Psoas muscle (tissue), 8 donors: ENCODE measurements around the gene PALLD. TPM values are rescaled to one million over a fixed set of nuclear protein-coding genes. Genes with fewer than 3 reads are reported as not detected.

Experiments used
- ATAC-seq, 4 donors: fragments of 200-7000 bp; cut with Tn5 transposase; one replicate each; pipeline ENCODE4 v1.9.1; 2020; ENCODE audit warnings: moderate library complexity in 3 of 4, mild to moderate bottlenecking in 2 of 4
- DNase-seq, 2 donors: peaks; one replicate each; pipeline ENCODE4 v3.0.0-alpha.2; 2020
- H3K27ac ChIP-seq: fragments of 200-600 bp; one replicate; pipeline ENCODE4 v1.8.0; 2022
- H3K27me3 ChIP-seq, 3 donors: fragments of 200-600 bp in 1 of 3; one replicate each; pipeline versions ENCODE4 v1.6.1 to v1.8.0; 2013 to 2022; ENCODE audit warnings: low read length in 2 of 3, mild to moderate bottlenecking in 2 of 3, moderate library complexity in 1 of 3; ENCODE audit not compliant: insufficient read depth in 3 of 3
- H3K36me3 ChIP-seq, 2 donors: fragments of 200-600 bp in 1 of 2; one replicate each; pipeline versions ENCODE4 v1.6.1 to v1.8.0; 2013 to 2022; ENCODE audit warnings: low read depth in 1 of 2, mild to moderate bottlenecking in 1 of 2, moderate library complexity in 1 of 2; ENCODE audit not compliant: insufficient read depth in 1 of 2
- H3K4me1 ChIP-seq: fragments of 200-600 bp; one replicate; pipeline ENCODE4 v1.8.0; 2022
- H3K4me3 ChIP-seq: fragments of 200-600 bp; one replicate; pipeline ENCODE4 v1.8.0; 2022; ENCODE audit warnings: mild to moderate bottlenecking
- H3K9me3 ChIP-seq: fragments of 200-600 bp; one replicate; pipeline ENCODE4 v1.8.0; 2022
- CTCF ChIP-seq: fragments of 200-600 bp; IDR thresholded peaks from one replicate; pipeline ENCODE4 v1.8.0; 2022; ENCODE audit warnings: antibody characterized with exemption
- WGBS, 3 donors: extraction: QIAGEN DNeasy Blood & Tissue Kit; methylation state at CpG; one replicate each; pipeline versions ENCODE4 v1.1.6 to v1.1.7; 2013; 5-methylcytosine and 5-hydroxymethylcytosine counted together
- intact Hi-C, 2 donors: fragments of 100-400 bp; cut with DNase I; formaldehyde crosslinking; loops; one replicate each; pipeline versions ENCODE4 v1.11.0 to v1.14.2; 2022
- polyA plus RNA-seq, 3 donors: library from polyadenylated mRNA; stranded (reverse); fragments of 200-250 nt; gene quantifications; one replicate each; pipeline ENCODE4 v1.2.3, GENCODE V29; 2013
- total RNA-seq, 4 donors: library from RNA; stranded (reverse); fragmentation: NEBNext Ultra II Directional in 2 of 4; extraction: Animal tissue kit (Norgen Biotek cat#: 25700) in 2 of 4; gene quantifications; one replicate each; pipeline versions ENCODE4 v1.2.1 to v1.2.4, GENCODE V29; 2021 to 2023
- donor health status: healthy with polysubstance abuse.
- donor health status: DM: no; HTN: no; CAD: no; lungs with moderate emphysema.
- donor health status: Bipolar disorder and iron deficiency.
- donor health status: healthy.
- donor health status: DM: yes; HTN: yes; CAD: no.
- donor health status: DM: no; HTN: no; CAD: no.
- donor health status: DM: no; HTN: no; CAD: no.
- donor health status: DM: yes; HTN: yes; CAD: no.

Gene PALLD
- total and polyA plus RNA-seq, 7 donors = 19.2 to 245 (median 168) TPM

DNA sequence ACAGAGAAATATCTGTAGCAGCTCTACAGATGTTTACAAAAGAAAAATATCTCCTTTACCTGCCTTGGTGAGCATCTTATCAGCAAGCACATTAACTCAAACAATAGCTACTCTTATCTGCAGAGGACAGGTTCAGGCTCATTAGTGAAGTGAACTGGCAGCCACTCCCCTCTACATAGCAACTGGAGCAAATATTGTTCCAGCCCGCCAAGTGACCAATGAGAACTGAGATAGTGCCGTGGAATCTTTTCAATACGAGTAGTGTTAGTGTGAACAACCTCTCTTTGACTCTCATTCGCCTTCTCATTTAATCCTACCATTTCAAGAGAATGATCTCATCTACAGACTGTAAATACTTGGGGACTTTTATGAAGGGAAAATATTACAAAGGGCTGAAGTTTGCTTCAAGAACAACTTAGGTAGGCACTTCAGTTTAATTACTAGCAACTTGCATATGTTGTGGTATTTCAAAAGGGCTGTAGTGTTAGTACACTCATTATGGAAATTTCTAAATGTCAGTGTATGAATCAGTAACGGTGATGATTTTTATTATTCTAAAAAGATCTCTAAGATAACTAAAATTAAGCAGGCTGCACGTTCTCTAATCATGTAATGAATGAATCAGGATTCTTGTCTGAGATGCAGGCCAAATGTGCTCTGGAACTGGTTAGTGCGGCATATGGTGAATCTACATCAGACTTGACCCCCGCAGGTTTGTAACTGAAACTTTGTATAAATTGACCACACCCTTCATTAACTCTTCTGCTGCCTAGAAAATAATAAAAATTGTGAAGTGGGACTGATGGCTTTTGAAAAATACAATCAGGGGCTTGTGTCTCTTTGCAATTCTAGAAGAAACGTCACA is 72.4 kb downstream of the PALLD start:
- DNase-seq (no peak), ATAC-seq (peak; percentile 78 to 88 (median 82))
- no peak for TF ChIP-seq CTCF
- Histone ChIP-seq H3K4me1 (peaks cover 52% of the 10 kb centered on the region), H3K9me3 (no peaks in the 10 kb centered on the region), H3K27ac (peak overlapping the region; percentile 75), H3K4me3 (peak overlapping the region; percentile 45), H3K27me3 (no peaks in the 10 kb centered on the region), H3K36me3 (no peaks in the 10 kb centered on the region)
- intact Hi-C loops = no loop called here
- 11 to 28% (median 18%) methylated on average over 9 of the region's 9 CpGs for WGBS, 3 donors

DNA sequence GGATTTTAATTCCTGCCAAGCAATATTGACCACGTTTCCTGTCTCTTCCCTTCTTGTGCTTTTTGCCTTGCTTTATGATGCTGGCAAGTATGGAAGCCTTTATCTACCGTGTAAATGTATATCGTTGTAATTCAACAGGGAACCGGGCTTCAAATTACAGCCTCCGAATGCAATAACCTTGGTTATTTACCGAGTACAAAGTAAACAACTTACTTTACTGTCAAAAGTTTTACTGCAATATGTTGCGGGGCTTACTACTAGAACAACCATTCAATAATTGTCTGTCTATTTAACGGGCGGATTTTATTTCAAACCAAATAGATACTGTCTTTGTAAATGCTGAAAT is 73.1 kb downstream of the PALLD start:
- intact Hi-C loops = no loop called here

GRCh38 chr4:168570466-168570865 is 73.6 kb downstream of the PALLD start:
- H3K4me3 ChIP-seq = peak overlapping the region; percentile 45
- H3K27me3 ChIP-seq = no peaks in the 10 kb centered on the region
- intact Hi-C loops = no loop called here
- H3K27ac ChIP-seq = peak overlapping the region; percentile 75
- TF ChIP-seq CTCF = no peak
- no peaks in the 10 kb centered on the region for H3K36me3 ChIP-seq
- ATAC-seq (no peak), DNase-seq (no peak)
- H3K4me1 ChIP-seq = peaks cover 44% of the 10 kb centered on the region
- no peaks in the 10 kb centered on the region for H3K9me3 ChIP-seq

More for the DNA sequence above, 73.1 kb downstream of the PALLD start:
- Histone ChIP-seq H3K36me3 (no peaks in the 10 kb centered on the region), H3K27me3 (no peaks in the 10 kb centered on the region), H3K27ac (peak overlapping the region; percentile 75), H3K9me3 (no peaks in the 10 kb centered on the region), H3K4me3 (peak overlapping the region; percentile 45), H3K4me1 (peaks cover 50% of the 10 kb centered on the region)
- TF ChIP-seq CTCF = no peak
- ATAC-seq (no peak), DNase-seq (no peak)
- WGBS, 3 donors = 28 to 38% (median 29%) methylated on average over 9 of the region's 9 CpGs

GRCh38 chr4:168572002-168572401 is 75.2 kb downstream of the PALLD start:
- Histone ChIP-seq H3K4me1 (peaks cover 44% of the 10 kb centered on the region), H3K27me3 (no peaks in the 10 kb centered on the region), H3K36me3 (no peaks in the 10 kb centered on the region), H3K27ac (peak overlapping the region; percentile 75), H3K4me3 (no peak overlapping the region), H3K9me3 (no peaks in the 10 kb centered on the region)
- ATAC-seq = peak; percentile 80 to 96 (median 93)
- intact Hi-C loops = no loop called here
- 38 to 53% (median 41%) methylated on average over 3 of the region's 3 CpGs for WGBS, 3 donors
- DNase-seq = no peak
- TF ChIP-seq CTCF = no peak
